Right atrium auricular region (tissue), 2 donors: ENCODE data around the gene IBA57. TPM values are rescaled to one million over a fixed set of nuclear protein-coding genes. Genes with fewer than 3 reads are reported as not detected.
A peak's percentile ranks its signal among the peaks of the same experiment; 100 is the strongest.

ENCODE experiments used
- DNase-seq: peaks from one replicate; pipeline ENCODE4 v3.0.0-alpha.2; 2019; ENCODE audit warnings: low spot score
- H3K27ac ChIP-seq, 2 donors: fragments of 200-600 bp; sonication (generic); 1 replicate in 1 of 2; 2 replicates in 1 of 2; pipeline ENCODE4 v1.5.1; 2016 to 2019
- H3K27me3 ChIP-seq, 2 donors: fragments of 200-600 bp; sonication (generic); one replicate each; pipeline versions ENCODE4 v1.5.1 to v1.6.0; 2017 to 2019
- H3K36me3 ChIP-seq: fragments of 200-600 bp; sonication (generic); one replicate; pipeline ENCODE4 v1.5.1; 2016
- H3K4me1 ChIP-seq, 2 donors: fragments of 200-600 bp; sonication (generic); one replicate each; pipeline versions ENCODE4 v1.5.1 to v1.6.0; 2017 to 2019
- H3K4me3 ChIP-seq, 2 donors: fragments of 200-600 bp; sonication (generic); 1 replicate in 1 of 2; 2 replicates in 1 of 2; pipeline ENCODE4 v1.5.1; 2017 to 2019; ENCODE audit warnings: mild to moderate bottlenecking in 1 of 2, moderate library complexity in 1 of 2
- H3K9me3 ChIP-seq, 2 donors: fragments of 200-600 bp; sonication (generic); one replicate each; pipeline ENCODE4 v1.5.1; 2019
- total RNA-seq, 2 donors: library from RNA; depleted of rRNA; stranded (reverse); fragments of >200 nt; gene quantifications; one replicate each; pipeline ENCODE4 v1.1.0, GENCODE V29; 2016
- TF ChIP-seq, protein P1 (sequence below), 2 donors: fragments of 200-600 bp; sonication (generic); IDR thresholded peaks; one replicate each; pipeline ENCODE4 v1.5.1; 2019; ENCODE audit warnings: antibody characterized with exemption in 2 of 2

The IBA57 gene
- total RNA-seq, result 1 to 10 TPM; 6.7 to 7.1 TPM

DNA sequence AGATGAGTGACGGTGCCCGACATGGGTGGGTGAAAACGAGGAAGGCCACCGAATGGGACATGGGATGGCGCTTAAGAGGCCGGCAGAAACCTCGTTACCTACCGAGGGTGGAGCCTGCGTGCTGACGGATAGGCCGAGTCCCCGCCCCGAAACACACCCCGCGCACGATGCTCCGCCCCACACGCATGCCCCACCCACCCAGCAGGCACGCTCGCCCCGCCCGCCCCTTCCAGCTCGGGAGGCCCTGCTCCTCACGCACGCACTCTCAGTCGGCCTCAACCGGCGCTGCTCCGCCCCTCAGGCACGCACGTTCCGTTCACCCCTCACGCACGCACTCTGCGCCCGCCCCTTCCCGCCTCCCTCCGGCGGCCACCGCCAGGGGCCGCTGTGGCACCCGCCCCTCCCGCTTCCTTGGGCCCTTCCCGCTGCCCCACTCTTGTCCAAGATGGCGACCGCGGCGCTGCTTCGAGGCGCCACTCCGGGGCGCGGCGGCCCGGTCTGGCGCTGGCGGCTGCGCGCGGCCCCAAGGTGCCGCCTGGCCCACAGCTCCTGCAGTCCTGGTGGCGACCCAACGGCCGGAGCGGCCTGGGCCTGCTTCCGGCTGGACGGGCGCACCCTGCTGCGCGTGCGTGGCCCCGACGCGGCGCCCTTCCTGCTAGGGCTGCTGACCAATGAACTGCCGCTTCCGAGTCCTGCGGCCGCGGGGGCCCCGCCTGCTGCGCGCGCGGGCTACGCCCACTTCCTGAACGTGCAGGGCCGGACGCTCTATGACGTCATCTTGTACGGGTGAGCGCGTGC is at the start of gene IBA57:
TSS of gene IBA57 (plus strand) at position 433 of the 798 bp plus-strand sequence. CDS start at position 446, 13 bp downstream.
- peak; percentile 99 for DNase-seq
- H3K4me3 ChIP-seq, result peak within 1 kb of the TSS; percentile 61 to 70
- H3K9me3 ChIP-seq, result no peaks in the 10 kb centered on the region
- peak within 1 kb of the TSS; percentile 95 to 100 for H3K27ac ChIP-seq
- H3K27me3 ChIP-seq, result no peaks in the 10 kb centered on the region
- peaks cover 3 to 49% of the 10 kb centered on the region in 2 donors for H3K4me1 ChIP-seq
- TF ChIP-seq, protein P1, sequence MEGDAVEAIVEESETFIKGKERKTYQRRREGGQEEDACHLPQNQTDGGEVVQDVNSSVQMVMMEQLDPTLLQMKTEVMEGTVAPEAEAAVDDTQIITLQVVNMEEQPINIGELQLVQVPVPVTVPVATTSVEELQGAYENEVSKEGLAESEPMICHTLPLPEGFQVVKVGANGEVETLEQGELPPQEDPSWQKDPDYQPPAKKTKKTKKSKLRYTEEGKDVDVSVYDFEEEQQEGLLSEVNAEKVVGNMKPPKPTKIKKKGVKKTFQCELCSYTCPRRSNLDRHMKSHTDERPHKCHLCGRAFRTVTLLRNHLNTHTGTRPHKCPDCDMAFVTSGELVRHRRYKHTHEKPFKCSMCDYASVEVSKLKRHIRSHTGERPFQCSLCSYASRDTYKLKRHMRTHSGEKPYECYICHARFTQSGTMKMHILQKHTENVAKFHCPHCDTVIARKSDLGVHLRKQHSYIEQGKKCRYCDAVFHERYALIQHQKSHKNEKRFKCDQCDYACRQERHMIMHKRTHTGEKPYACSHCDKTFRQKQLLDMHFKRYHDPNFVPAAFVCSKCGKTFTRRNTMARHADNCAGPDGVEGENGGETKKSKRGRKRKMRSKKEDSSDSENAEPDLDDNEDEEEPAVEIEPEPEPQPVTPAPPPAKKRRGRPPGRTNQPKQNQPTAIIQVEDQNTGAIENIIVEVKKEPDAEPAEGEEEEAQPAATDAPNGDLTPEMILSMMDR (IDR thresholded peaks at IDR 0.05), result peak; percentile 91 to 93
- H3K36me3 ChIP-seq, result no peaks in the 10 kb centered on the region

DNA sequence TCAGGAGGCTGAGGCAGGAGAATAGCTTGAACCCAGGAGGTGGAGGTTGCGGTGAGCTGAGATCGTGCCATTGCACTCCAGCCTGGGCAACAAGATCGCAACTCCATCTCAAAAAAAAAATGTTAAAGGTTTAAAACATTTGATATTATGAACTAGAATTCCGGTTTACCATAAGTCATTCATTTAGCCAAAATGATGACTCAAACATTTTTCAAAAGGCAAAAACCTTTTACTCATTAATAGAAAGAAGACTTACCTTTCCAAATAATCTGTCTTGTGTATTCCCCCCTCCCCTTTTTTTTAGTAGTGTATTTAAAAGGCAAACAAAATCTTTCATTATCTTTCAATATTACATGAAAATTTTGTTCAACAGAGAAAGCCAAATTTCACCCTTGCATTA is 48.3 kb upstream of the IBA57 start:
- Histone ChIP-seq H3K4me1 (no peaks in the 10 kb centered on the region), H3K27me3 (no peaks in the 10 kb centered on the region), H3K4me3 (no peak overlapping the region), H3K36me3 (no peaks in the 10 kb centered on the region), H3K9me3 (no peaks in the 10 kb centered on the region), H3K27ac (no peak overlapping the region)
- no peak for DNase-seq
- TF ChIP-seq, protein P1 (IDR thresholded peaks at IDR 0.05), result no peak

DNA sequence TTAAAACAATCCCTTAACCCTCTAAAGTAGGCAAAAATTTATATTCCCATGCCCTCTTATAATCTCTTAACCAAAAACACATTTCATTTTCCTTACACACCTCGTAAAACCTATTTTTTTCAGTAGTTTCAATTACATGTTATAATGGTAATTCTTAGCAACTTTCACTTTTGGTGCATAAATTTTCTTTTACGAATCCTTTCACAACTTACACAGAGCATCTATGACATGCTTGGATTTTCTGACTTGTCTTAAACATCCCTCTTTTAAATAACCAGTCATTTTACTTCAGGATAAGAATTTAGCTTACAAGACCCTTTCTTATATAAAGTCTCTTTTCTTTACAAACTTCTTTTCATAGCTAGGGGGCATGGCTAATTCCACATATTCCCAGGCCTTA is 47.6 kb upstream of the IBA57 start:
- H3K9me3 ChIP-seq, result no peaks in the 10 kb centered on the region
- no peaks in the 10 kb centered on the region for H3K36me3 ChIP-seq
- no peak overlapping the region for H3K27ac ChIP-seq
- no peaks in the 10 kb centered on the region for H3K4me1 ChIP-seq
- DNase-seq, result no peak
- H3K27me3 ChIP-seq, result no peaks in the 10 kb centered on the region
- TF ChIP-seq, protein P1 (IDR thresholded peaks at IDR 0.05), result no peak
- H3K4me3 ChIP-seq, result no peak overlapping the region

DNA sequence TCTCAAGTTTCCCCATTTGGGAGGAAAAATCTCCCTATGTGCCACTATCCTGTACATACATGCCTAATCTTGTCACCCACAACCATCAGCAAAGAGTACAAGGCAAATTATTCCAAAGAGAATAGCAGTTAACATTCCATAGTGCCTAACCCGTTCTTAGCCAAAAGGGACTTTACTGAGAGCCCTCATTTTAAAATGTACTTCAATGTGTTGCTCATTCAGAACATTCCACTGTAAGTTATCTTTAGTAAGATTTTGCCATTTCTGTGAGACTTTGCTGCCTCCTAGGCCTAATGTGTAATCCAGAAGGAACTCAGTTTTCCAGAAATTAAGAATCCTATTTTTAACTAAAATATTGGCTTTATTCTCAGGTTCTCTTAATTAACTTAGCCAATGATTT is 45.3 kb upstream of the IBA57 start:
- Histone ChIP-seq H3K4me3 (no peak overlapping the region), H3K9me3 (no peaks in the 10 kb centered on the region), H3K27me3 (no peaks in the 10 kb centered on the region), H3K4me1 (no peaks in the 10 kb centered on the region), H3K27ac (no peak overlapping the region), H3K36me3 (no peaks in the 10 kb centered on the region)
- TF ChIP-seq, protein P1 (IDR thresholded peaks at IDR 0.05), result no peak
- DNase-seq, result no peak

DNA sequence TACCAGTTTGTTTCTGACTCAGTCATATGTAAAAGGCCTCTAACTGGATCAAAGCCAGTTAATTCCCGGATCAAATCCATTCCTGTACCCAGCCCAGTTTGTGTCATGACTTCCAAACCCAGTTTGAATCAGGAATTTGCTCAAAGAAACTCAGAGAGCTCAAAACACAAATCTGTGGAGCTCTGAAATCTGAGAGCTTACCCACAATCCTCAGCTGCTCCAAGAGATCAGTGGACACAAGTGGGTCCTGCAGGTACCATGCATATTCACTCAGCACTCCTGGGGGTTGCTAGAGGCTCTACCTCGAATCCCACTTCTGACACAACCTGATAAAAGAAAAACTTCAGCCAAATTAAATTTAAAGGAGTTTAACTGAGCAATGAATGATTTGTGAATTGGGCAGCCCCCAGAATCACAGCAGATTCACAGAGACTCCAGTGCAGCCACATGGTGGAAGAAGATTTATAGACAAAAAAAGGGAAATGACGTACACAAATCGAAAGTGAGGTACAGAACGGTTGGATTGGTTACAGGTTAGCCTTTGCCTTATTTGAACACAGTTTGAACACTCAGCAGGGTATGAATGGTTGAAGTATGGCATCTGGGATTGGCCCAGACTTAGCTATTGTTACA is 44.6 kb upstream of the IBA57 start:
- no peak for DNase-seq
- no peaks in the 10 kb centered on the region for H3K9me3 ChIP-seq
- no peaks in the 10 kb centered on the region for H3K27me3 ChIP-seq
- H3K36me3 ChIP-seq, result no peaks in the 10 kb centered on the region
- H3K4me3 ChIP-seq, result no peak overlapping the region
- no peaks in the 10 kb centered on the region for H3K4me1 ChIP-seq
- no peak overlapping the region for H3K27ac ChIP-seq
- TF ChIP-seq, protein P1 (IDR thresholded peaks at IDR 0.05), result no peak
